CMK (cell line): ENCODE data around the gene PFDN2.
"Not testable (repeated sequence)": the region's sequence is repeated elsewhere in the genome, so short reads cannot be mapped to it uniquely, and the experiment has no call there.

Experiments used
- DNase-seq: peaks from one replicate; pipeline ENCODE4 v3.0.0-alpha.2; 2010; ENCODE audit warnings: low read depth

PFDN2 gene

DNA sequence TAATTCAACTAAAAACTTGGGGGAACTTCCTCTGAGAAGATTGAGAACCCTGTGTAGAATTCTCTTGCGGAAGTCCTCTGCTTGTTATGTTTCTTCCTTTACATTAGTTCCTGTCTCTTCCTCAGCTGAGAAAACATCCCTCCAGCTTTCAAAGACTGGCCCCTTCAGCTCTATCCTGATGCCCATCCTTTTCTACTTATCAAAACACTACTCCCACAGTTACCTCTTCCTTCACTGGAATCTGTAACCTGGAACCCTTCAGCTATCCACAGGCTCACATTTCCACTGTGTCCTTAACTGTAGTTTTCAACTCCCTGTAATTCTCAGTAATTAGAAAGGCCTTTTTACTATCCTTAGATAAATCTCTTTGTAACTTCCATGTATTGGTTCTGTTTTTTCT is 20.6 kb upstream of the PFDN2 start:
- DNase-seq: no peak

DNA sequence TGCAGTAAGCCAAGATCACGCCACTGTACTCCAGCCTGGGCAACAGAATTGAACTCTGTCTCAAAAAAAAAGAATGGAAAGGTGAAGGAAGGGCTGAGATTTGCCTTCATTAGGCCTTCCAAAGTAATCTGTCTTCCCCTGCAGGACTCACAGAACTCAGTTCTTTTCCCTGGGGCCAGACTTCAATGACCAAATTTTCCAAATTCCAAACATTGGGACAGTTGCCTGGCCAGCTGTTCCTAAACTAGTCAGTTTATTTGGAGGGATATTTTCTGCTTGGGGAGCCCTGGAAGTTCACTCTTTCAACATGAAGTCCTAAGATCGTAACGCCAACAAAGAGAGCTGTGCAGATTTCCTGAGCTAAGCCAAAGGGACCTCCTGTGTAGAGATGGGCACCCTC is 20.0 kb upstream of the PFDN2 start:
- DNase-seq: no peak

DNA sequence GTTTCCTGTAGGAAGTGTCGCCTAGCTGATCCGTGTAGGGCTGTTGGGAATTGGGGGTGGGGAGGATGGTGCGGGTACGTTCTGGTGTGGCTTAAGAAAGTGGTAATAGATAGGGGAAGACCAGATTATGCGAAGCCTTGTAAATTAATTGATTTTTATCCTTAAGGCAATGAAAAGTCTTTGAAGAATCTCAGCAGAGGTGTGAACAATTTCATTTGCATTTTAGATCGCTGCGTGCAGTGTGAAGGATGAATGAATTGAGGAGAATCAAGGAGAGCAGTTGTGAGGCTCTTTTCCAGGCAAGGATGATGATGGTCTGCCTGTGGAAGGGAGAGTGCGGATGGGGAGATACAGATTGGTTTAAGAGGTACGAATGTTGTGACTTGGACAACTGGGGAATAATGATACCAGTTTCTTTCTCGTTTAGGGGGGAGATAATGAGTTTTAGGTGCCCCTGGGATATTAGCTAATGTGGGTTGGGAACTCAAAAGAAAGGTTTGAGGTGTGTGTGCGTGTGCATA is 15.4 kb upstream of the PFDN2 start:
- no peak for DNase-seq

DNA sequence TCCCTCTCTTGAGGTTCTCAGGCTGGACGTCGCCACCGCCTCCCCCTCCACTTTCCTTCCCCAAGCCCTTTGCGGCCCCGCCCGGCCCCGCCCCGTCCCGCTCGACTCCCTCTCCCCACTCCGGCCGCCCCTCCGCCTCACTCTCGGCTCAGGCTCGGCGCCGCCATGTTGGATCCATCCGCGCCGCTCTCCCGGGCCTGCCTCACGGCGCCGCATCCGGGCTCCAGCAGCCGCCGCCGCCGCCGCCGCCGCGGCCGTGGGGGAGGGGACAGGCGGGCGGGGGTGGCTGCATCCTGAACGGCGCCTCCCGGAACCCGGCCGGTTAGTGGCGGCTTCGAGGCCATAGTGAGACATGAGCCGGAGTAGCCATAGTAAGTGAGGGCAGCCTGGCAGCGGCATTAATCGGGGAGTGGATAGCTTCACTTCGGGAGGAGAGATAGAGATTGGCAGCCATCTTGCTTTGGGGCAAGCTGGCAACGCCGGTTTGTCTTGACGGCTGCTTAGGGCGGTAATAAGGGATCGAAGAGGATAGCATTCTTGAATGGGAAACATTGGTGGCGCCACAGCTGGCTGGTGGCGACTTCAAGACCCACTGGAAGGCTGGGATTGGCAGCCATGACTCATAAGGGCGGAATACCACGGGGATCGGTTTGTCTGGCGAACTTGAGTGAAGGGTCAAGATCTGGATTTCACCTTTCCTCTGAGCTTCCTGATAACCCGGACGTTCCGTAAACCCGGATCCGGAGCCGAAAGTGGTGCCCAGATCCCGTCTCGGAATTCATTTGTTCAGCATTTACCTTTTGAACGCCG is 14.8 kb upstream of the PFDN2 start, which contains the start of gene DEDD:
DEDD (minus strand) TSS at position 258 of the 810 bp plus-strand sequence. CDS start 8,205 bp downstream, outside the sequence.
- DNase-seq: peak; percentile 86

DNA sequence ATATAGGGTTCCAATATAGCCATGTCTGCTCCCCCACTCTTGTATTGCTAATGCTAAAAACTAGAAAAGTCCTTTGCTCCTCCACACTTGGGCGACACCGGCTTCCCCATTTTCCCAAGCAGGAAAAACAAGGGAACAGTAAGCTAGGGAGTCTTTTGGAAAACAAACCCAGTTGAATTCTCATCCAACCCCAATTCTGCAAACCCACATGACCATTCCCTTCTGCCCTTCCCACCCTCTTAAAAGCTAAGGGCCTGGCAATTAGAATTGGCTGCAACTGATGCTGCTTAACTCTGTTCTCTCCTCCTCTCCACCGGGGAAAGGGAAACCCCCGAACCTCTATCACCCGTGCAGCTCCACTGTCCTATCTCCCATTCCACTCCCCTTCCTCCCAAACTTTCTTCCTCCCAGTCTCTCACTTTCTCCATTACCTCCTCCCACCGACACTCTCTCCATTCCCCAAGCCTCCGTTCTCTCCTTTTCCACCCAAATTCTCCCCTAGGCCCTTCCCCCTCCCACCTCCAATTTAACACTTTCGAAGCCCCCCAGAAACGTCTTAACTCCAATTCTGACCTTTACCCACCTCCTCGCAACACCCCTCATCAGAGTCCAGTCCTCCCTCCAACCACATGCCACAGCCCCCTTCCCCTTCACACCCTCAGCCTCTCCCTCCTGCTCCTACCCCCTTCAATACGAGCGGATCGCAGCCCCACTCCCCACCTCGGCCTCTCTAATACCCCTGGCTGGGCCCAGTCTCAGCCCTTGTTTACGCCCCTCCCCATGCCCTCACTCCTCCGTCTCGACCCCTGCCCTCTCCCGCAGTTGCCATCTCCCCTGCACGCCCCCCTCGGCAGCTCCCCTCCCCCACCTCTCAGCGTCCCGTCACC is 13.9 kb upstream of the PFDN2 start:
- DNase-seq: no peak

DNA sequence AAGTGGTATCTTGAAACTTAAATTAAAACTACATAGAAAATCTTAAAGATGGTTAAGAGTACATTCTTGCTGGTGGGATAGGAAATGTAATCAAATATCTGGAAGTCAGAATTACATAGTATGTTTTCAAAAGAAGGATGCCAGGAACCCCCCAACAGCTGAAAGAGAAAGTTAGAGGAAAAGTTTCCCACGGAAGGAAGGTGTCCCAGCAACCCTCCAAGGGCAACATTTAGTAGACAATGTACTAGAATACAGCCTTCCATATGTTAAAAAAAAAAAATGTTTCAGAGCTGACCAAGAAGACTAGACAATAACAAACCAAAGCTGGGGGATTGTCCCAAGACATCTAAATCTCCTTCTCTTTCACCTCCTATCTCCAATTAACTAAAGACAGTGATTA is 12.4 kb upstream of the PFDN2 start:
- no peak for DNase-seq

DNA sequence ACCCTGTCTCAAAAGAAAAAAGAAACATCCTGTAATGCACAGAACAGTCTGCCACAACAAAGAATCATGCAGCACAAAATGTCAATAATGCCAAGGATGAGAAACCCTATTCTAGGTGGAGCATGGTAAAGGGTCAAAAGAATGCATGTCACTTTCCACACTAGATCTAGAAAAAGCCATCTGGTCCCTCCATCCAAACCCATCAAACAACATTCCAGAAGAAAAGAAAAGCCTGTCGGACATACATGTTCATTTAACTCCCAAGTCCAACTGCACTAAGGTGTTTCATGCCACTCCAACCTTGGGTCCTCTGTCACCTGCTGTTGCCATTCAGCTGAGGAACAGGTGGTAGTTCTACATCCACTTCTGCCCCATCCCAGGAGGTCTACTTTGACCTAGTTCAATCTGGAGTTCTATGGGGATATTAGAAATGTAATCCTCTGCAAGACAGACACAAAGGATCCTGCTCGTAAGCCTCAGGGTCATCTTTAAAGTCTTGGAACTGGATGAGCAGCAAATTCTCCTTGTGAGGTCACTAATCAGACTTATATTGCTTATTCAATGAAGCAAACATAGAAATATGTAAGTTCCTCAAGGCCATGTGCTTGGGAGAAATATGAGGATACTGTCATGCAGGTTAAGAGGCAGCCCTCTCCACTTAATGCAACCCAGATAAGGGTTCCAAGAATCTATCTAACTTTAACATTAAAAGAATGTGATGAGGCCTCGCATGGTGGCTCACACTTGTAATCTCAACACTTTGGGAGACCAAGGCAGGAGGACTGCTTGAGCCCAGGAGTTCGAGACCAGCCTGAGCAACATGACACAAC is 11.0 kb upstream of the PFDN2 start:
- no peak for DNase-seq

DNA sequence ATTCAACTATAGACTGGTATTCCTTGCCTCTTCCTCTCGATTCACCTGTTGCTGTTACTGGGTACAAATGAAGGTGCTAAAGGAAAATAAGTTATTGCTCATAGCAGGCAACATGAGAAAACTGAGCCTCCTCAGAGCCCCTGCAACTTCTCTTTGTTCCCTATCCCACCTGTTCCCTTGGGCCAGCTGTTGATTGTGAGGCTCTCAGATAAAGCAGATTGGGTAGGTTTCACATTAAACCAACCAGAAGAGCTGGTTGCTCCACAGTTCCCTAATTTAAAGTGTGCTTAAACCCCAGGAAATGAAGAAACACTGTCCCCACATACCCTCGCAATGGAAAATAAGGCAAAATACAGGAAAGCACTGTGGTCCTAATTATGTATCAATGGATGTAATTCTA is 9.8 kb upstream of the PFDN2 start:
- DNase-seq: no peak

DNA sequence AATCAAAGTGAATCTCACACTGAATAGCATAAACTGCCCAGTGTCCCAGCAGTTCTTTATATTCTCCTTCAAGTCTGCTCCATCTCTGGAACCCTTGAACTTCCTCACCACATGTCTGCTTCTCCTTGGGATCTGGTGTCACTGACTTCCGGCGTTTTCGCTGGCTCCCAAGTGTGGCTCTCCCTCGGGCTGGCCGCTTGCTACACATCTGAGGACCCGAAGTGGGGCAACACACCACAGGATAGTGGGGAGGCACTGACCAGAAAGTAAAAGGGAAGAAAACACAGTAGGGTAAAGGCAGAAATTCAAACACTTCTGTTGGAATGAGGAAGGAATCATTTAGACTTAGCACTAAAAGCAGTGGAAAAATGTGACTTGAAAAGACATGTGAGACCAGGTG is 5.1 kb upstream of the PFDN2 start:
- DNase-seq: no peak

DNA sequence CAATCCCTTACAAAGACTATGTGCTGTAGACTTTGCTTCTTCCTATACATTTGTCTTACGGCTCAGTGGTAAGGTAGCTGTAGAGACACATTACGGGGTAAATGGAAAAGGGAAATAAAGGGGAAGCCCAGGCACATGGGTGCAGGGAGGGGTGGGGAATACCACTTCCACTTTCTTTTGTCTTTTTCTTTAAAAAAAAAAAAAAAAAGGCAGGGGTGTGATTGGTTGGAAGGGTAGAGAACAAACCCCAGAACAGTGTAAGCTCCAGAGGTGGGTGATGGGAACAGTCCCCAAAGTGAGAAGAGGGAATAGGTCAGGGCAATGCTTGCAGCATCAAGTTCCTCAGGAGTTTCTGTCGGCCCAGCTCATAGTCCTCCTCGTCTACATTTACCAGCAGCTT is 4.0 kb upstream of the PFDN2 start:
- DNase-seq: no peak

DNA sequence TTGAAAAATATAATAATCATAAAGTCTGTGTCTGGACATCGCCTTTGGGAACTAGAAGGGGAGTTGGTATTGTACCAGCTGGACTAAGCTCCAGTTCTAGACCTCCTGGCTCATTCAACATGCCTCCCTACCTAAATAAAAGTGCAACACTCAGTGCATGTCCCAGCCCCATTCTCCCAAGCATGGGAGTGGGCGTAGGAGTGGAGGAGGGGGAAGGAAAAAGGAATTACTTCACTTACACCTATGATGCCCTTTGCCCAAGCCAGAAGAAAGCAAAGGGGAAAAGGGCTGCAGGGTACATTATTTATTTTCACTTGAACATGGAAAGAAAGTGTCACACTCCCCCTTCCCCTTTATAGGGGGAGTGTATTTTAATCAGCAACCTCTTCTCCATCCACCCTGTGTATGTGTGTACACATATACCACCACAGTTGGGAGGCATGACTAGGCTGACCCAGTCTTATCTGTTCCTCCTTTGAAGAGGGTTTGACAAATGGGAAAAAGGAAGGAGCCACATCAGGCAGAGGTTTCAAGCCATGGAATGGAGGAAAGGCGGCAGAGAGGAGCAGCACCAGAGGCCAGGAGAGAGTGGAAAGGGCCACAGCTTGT is 3.3 kb upstream of the PFDN2 start:
- DNase-seq: no peak

DNA sequence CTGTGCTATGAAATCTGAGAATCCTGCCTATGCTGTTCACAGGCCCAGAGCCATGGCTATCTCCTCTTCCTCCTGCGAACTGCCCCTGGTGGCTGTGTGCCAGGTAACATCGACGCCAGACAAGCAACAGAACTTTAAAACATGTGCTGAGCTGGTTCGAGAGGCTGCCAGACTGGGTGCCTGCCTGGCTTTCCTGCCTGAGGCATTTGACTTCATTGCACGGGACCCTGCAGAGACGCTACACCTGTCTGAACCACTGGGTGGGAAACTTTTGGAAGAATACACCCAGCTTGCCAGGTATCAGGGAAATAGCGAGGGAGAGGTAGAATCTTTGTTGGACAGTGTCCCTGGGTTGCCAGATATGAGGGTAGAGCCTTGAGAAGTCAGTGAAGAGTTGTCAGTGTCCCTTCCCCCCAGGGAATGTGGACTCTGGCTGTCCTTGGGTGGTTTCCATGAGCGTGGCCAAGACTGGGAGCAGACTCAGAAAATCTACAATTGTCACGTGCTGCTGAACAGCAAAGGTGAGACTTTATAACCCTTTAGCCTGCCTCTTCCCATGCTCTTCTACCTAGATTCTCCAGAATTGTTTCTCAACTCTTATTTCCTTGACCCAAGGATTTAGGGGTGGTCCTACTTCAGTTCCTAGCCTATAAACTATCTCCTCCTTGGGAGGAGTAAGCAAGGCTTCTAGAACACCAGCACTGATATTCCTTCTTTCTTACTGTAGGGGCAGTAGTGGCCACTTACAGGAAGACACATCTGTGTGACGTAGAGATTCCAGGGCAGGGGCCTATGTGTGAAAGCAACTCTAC is 1.5 kb upstream of the PFDN2 start:
- peak; percentile 49 for DNase-seq

DNA sequence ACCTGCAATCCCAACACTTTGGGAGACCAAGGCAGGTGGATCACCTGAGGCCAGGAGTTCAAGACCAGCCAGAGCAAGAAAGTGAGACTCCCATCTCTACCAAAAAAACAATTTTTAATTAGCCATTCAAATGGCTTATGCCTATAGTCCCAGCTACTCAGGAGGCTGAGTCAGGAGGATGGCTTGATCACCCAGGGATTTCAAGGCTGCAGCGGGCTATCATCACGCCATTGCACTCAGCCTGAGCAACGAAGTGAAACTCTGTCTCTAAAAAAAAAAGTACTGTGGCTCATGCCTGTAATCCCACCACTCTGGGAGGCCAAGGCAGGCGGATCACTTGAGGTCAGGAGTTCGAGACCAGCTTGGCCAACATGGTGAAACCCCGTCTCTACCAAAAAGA is 1.9 kb downstream of the PFDN2 start:
- DNase-seq: not testable (repeated sequence)

DNA sequence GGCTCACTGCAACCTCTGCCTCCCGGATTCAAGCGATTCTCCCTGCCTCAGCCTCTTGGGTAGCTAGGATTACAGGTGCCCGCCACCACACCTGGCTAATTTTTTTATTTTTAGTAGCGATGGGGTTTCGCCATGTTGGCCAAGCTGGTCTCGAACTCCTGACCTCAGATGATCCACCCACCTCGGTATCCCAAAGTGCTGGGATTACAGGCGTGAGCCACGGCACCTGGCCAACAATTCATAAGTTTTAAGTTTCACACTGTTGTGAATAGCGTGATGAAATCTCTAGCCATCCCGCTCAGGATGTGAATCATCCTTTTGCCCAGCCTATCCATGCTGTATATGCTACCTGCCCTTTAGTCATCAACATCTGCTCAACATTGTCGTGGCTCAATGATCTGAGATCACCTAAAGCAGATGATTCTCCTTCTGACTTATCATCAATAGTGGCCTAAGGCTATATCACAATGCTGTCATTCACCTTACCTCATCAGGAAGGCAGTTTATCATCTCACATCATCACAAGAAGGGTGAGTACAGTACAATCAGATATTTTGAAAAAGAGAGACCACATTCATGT is 2.6 kb downstream of the PFDN2 start:
- no peak for DNase-seq

DNA sequence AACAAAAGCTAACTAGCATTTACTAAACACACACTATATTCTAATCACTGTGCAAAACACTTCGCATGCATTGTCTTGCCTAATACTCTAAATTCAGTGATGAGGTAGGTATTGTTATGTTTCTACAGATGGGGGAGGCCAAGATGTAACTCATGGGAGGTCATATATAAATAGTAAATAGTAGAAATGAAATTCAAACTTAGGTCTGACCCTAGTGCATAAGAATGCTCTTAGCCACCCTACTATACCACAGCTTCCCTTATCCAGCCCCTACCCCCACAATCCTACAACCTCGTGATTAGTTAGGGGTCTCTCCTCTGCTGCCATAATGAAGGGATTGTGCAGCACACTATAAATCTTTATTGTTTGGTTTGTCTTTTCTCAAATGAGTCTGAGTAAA is 3.3 kb downstream of the PFDN2 start:
- DNase-seq: no peak

DNA sequence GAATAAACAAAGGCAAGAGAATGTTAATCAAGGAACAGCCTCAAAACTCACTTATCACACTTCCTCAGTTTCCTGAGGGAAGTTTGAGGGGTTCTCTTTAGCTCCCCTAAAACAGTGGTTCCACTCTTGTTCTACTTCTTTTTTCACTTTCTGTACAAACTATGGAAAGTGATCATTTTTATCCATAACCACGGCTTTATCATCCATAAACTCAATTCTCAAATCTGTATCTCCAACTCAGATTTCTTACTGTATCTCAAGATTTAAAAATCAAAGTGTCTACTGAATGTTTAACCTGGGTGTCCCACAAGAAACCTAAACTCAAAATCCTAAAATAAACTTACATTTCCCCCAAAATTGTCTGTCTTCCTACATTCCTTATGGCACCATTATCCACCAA is 3.9 kb downstream of the PFDN2 start:
- no peak for DNase-seq

DNA sequence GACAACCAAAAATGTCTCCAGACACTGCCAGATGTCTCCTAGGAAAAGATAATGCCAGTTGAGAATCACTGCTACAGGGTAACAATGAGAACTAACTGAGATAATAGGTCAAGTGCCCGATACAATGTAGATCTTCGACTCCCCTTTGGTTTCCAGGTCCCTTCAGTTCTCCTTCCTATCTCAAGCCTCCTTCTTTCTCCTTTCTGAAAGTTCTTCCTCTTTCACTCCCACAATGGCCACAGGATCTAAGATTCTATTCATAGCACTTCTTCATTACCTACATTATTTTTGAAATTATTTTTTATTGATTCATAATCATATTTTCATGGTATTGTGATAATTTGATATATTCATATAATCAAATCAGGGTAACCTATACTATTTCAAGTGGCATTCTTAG is 6.3 kb downstream of the PFDN2 start:
- DNase-seq: no peak

DNA sequence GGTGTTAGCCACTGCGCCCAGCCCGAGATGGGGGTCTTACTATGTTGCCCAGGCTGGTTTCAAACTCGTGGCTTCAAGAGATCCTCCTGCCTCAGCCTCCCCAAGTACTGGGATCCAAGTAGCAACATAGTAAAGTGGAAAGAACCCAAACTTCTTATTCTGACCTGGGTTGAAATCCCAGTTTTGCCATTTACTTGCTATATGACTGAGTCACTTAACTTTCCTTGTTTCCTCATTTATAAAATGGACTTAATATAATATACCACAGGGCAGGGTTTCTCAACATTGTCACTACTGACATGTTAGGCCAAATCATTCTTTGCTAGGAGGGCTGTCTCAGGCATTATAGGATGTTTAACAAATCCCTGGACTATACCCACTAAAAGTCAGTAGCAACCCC is 6.7 kb downstream of the PFDN2 start:
- DNase-seq: no peak

DNA sequence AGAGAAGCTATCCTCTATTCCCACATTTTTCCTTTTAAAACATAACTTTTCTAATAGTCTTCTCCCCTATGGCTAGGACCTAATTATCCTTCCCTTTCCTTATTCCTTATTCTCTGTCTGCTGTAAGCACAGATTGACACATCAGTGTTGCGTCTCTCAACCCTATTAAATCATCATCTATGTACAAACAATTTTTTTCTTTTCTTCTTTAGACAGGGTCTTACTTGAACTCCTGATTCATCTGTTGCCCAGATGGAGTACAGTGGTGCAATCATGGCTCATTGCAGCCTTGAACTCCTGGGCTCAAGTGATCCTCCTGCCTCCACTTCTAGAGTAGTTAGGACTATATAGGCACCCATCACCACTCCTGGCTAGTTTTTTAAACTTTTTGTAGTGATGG is 11.4 kb downstream of the PFDN2 start:
- DNase-seq: no peak

DNA sequence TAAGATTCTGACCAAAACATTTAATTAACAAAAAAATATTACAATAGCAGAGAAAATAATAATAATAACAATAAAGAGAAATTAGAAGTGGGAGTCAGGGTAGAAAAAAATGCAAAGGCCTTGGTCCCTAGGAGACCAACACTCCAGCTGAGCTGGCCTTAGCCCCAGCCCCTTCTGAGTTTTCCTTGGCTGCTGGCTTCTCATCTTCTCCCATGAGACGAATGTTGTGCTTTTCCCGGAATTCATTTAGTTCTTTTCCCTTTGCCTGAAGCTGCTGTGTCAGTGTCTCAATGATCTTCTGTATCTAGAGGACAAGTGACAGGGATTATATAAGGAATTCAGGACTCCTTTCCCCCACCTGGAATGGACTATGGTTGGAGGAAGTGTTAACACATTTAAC is 17.3 kb downstream of the PFDN2 start:
- no peak for DNase-seq
